Fibroblast of lung (primary cell): ENCODE results near the gene HTN1. TPM values are rescaled to one million over a fixed set of nuclear protein-coding genes. Genes with fewer than 3 reads are reported as not detected.
"Not testable (repeated sequence)": the region's sequence is repeated elsewhere in the genome, so short reads cannot be mapped to it uniquely, and the experiment has no call there.

Source experiments
- DNase-seq, 2 donors: peaks; one replicate each; pipeline versions ENCODE4 v3.0.0 to v3.0.0-alpha.2; 2010; ENCODE audit warnings: low read depth in 2 of 2
- H2AFZ ChIP-seq: 2 replicates; pipeline ENCODE4 v1.5.1; 2012; ENCODE audit warnings: low read length, control low read depth, inconsistent platforms
- H3K27ac ChIP-seq: 2 replicates; pipeline ENCODE4 v1.5.1; 2011; ENCODE audit warnings: low read length, control low read depth; ENCODE audit not compliant: insufficient read depth
- H3K27me3 ChIP-seq: 2 replicates; pipeline ENCODE4 v1.5.1; 2011; ENCODE audit warnings: mild to moderate bottlenecking, low read length; ENCODE audit not compliant: control insufficient read depth, insufficient read depth
- H3K36me3 ChIP-seq: 2 replicates; pipeline ENCODE4 v1.5.1; 2011; ENCODE audit warnings: low read length; ENCODE audit not compliant: control insufficient read depth, insufficient read depth
- H3K4me1 ChIP-seq: 2 replicates; pipeline ENCODE4 v1.5.1; 2011; ENCODE audit warnings: low read length; ENCODE audit not compliant: control insufficient read depth, insufficient read depth; ENCODE audit errors: extremely low read depth
- H3K4me2 ChIP-seq: 2 replicates; pipeline ENCODE4 v1.5.1; 2011; ENCODE audit warnings: low read length, control low read depth; ENCODE audit not compliant: insufficient read depth; ENCODE audit errors: extremely low read depth
- H3K4me3 ChIP-seq, 4 experiments: fragments of 200-600 bp in 1 of 4; sonication (generic) in 1 of 4; replicated peaks in 1 of 4; 2 replicates each; pipeline ENCODE4 v1.5.1; 2011 to 2016; ENCODE audit warnings: low read length in 4 of 4, low read depth in 3 of 4, mild to moderate bottlenecking in 3 of 4, control low read depth in 2 of 4, inconsistent platforms in 1 of 4, mixed read lengths in 1 of 4; ENCODE audit not compliant: insufficient read depth in 1 of 4; ENCODE audit errors: control extremely low read depth in 1 of 4
- H3K79me2 ChIP-seq: 2 replicates; pipeline ENCODE4 v1.5.1; 2012; ENCODE audit warnings: mild to moderate bottlenecking, low read length, inconsistent platforms; ENCODE audit not compliant: control insufficient read depth, insufficient read depth
- H3K9ac ChIP-seq: 2 replicates; pipeline ENCODE4 v1.5.1; 2011; ENCODE audit warnings: mild to moderate bottlenecking, low read length, control low read depth; ENCODE audit not compliant: insufficient read depth
- H3K9me3 ChIP-seq: 2 replicates; pipeline ENCODE4 v1.5.1; 2012; ENCODE audit warnings: low read depth, low read length; ENCODE audit not compliant: control insufficient read depth, insufficient read depth
- H4K20me1 ChIP-seq: 2 replicates; pipeline ENCODE4 v1.5.1; 2011; ENCODE audit warnings: low read length; ENCODE audit not compliant: control insufficient read depth, insufficient read depth; ENCODE audit errors: extremely low read depth
- EZH2 ChIP-seq: IDR thresholded peaks from 2 replicates; pipeline ENCODE4 v1.5.1; 2012; ENCODE audit warnings: low read length, control low read depth, mild to moderate bottlenecking; ENCODE audit errors: missing control alignments
- polyA plus RNA-seq, 2 donors: library from polyadenylated mRNA; depleted of rRNA in 1 of 2; stranded (reverse) in 1 of 2; unstranded in 1 of 2; fragments of >200 nt; gene quantifications; 2 replicates each; pipeline ENCODE4 v1.2.1, GENCODE V29; 2011 to 2012; ENCODE audit warnings: missing spikeins in 1 of 2
- total RNA-seq: library from RNA; depleted of rRNA; stranded (reverse); fragments of >200 nt; gene quantifications from 2 replicates; pipeline ENCODE4 v1.2.1, GENCODE V29; 2014
- TF ChIP-seq, protein P1 (sequence below), 2 donors: IDR thresholded peaks in 1 of 2; conservative IDR thresholded peaks in 1 of 2; 1 replicate in 1 of 2; 2 replicates in 1 of 2; pipeline ENCODE4 v1.5.1; 2011 to 2012; ENCODE audit warnings: low read length in 2 of 2, control low read depth in 1 of 2, inconsistent platforms in 1 of 2, low read depth in 1 of 2, mild to moderate bottlenecking in 1 of 2

The HTN1 gene
- total and polyA plus RNA-seq, 2 donors (not counting 1 experiment from before 2014, with no cell fraction given) = not detected

DNA sequence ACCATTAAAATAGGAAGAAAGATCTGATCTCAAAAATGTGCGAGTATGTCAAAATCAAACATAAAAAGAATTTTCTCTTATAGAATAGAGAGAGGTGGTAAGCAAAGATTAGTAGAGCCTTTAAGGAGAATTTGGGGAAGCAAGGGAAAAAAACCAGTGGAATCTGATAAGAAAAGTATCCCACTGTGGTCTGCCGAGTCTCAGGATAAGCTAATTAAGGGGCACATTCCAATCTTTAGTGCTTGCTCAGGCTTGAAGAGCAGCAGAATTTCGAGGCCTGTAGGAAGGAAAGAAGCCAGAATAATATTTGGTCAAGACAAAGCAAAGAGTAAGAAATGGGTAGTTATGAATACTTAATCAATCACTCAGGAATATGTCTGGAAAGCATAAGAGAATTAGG, 41.5 kb upstream of the HTN1 start:
- no peaks in the 10 kb centered on the region for H3K79me2 ChIP-seq

DNA sequence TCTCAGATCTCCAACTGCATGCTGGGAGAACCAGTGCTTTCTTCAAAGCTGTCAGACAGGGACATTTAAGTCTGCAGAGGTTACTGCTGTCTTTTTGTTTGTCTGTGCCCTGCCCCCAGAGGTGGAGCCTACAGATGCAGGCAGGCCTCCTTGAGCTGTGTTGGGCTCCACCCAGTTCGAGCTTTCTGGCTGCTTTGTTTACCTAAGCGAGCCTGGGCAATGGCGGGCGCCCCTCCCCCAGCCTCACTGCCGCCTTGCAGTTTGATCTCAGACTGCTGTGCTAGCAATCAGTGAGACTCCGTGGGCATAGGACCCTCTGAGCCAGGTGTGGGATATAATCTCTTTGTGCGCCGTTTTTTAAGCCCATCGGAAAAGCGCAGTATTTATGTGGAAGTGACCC, 31.2 kb upstream of the HTN1 start:
- H3K27me3 ChIP-seq, DNase-seq, H2AFZ ChIP-seq, H3K36me3 ChIP-seq, H3K4me2 ChIP-seq, H3K9me3 ChIP-seq, H3K27ac ChIP-seq, H3K4me3 ChIP-seq, H4K20me1 ChIP-seq, H3K4me1 ChIP-seq, H3K79me2 ChIP-seq, H3K9ac ChIP-seq: not testable (repeated sequence)

More for the DNA sequence above, 41.5 kb upstream of the HTN1 start:
- Histone ChIP-seq H3K4me3 (no peak overlapping the region), H2AFZ (no peak overlapping the region), H3K9ac (no peak overlapping the region), H3K36me3 (no peaks in the 10 kb centered on the region), H3K9me3 (no peaks in the 10 kb centered on the region), H3K4me1 (no peaks in the 10 kb centered on the region), H3K27me3 (no peaks in the 10 kb centered on the region), H3K4me2 (no peak overlapping the region), H4K20me1 (no peaks in the 10 kb centered on the region), H3K27ac (no peak overlapping the region)
- DNase-seq = no peak
- TF ChIP-seq, protein P1, sequence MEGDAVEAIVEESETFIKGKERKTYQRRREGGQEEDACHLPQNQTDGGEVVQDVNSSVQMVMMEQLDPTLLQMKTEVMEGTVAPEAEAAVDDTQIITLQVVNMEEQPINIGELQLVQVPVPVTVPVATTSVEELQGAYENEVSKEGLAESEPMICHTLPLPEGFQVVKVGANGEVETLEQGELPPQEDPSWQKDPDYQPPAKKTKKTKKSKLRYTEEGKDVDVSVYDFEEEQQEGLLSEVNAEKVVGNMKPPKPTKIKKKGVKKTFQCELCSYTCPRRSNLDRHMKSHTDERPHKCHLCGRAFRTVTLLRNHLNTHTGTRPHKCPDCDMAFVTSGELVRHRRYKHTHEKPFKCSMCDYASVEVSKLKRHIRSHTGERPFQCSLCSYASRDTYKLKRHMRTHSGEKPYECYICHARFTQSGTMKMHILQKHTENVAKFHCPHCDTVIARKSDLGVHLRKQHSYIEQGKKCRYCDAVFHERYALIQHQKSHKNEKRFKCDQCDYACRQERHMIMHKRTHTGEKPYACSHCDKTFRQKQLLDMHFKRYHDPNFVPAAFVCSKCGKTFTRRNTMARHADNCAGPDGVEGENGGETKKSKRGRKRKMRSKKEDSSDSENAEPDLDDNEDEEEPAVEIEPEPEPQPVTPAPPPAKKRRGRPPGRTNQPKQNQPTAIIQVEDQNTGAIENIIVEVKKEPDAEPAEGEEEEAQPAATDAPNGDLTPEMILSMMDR (conservative IDR thresholded peaks at IDR 0.05 in 1 of 2, IDR thresholded peaks at IDR 0.05 in 1 of 2; ENCODE audit: low read depth in 1 of 2, low read length in 2 of 2) = no peak
- no peak for TF ChIP-seq EZH2

DNA sequence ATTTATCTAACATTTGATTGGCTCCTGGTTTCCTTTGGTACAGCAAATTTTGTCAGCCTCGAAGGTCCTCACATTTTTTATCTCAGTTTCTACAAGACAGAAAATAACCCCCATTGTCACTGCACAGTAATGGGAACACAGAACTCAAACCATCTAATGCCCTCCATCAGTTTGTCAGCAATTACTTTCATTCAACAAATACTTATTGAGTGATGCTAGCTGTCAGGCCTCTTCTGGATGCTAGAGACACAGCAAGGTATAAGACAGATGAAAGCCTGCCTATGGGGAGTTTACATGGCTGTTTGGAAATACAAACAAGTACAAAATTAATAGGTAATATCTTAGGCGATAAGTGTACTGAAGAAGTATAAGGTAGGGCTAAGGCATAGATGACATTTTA, 27.0 kb upstream of the HTN1 start:
- H3K4me2 ChIP-seq = no peak overlapping the region
- TF ChIP-seq EZH2 = no peak
- TF ChIP-seq, protein P1 (conservative IDR thresholded peaks at IDR 0.05 in 1 of 2, IDR thresholded peaks at IDR 0.05 in 1 of 2; ENCODE audit: low read depth in 1 of 2, low read length in 2 of 2) = no peak
- DNase-seq = no peak
- no peaks in the 10 kb centered on the region for H3K4me1 ChIP-seq
- H3K4me3 ChIP-seq = no peak overlapping the region
- no peak overlapping the region for H3K27ac ChIP-seq
- no peak overlapping the region for H2AFZ ChIP-seq
- H4K20me1 ChIP-seq = no peaks in the 10 kb centered on the region
- H3K79me2 ChIP-seq = no peaks in the 10 kb centered on the region
- no peaks in the 10 kb centered on the region for H3K9me3 ChIP-seq
- no peaks in the 10 kb centered on the region for H3K36me3 ChIP-seq
- H3K27me3 ChIP-seq = no peaks in the 10 kb centered on the region
- no peak overlapping the region for H3K9ac ChIP-seq
